Stimulated activated CD4-positive, alpha-beta T cell treated with anti-CD3 and anti-CD28 coated beads, Interleukin-1b, Interleukin-23, amount 100 ng/mL, for 1 hour (primary cell): ENCODE data around the gene RNASE2.
"Not testable (repeated sequence)": the region's sequence is repeated elsewhere in the genome, so short reads cannot be mapped to it uniquely, and the experiment has no call there.

Source experiments
- DNase-seq, 2 donors: peaks; one replicate each; pipeline ENCODE4 v3.0.0-alpha.2; 2020; ENCODE audit warnings: low read depth in 2 of 2

The RNASE2 gene

GRCh38 chr14:20982646-20983369, 27.5 kb downstream of the RNASE2 start:
- no peak for DNase-seq

GRCh38 chr14:20985650-20986049, 30.4 kb downstream of the RNASE2 start:
- DNase-seq: not testable (repeated sequence)

GRCh38 chr14:20986811-20987210, 31.5 kb downstream of the RNASE2 start:
- DNase-seq: no peak

GRCh38 chr14:20988717-20989470, 33.6 kb downstream of the RNASE2 start:
- no peak for DNase-seq

GRCh38 chr14:20989471-20989786, 34.1 kb downstream of the RNASE2 start:
- DNase-seq: no peak

- peak; percentile 47 to 64 for DNase-seq
Measured at GRCh38 chr14:20989787-20990600, 34.7 kb downstream of the RNASE2 start, which contains the start of gene METTL17. Gene METTL17, plus strand, starts transcription at chr14:20989980. Its CDS starts 23 bp downstream, at chr14:20990003.

GRCh38 chr14:20996521-20996920, 41.2 kb downstream of the RNASE2 start:
- DNase-seq: no peak

- DNase-seq: no peak
Measured at GRCh38 chr14:20997115-20997514, 41.8 kb downstream of the RNASE2 start.

- no peak for DNase-seq
Measured at GRCh38 chr14:20997564-20997963, 42.3 kb downstream of the RNASE2 start.

GRCh38 chr14:20998139-20998538, 42.9 kb downstream of the RNASE2 start:
- DNase-seq: no peak

GRCh38 chr14:20998674-20999366, 43.5 kb downstream of the RNASE2 start, which contains the start of gene SLC39A2:
Gene SLC39A2, plus strand, starts transcription at chr14:20999293. Its CDS starts 154 bp downstream, at chr14:20999447.
- no peak for DNase-seq

GRCh38 chr14:20999591-20999990, 44.3 kb downstream of the RNASE2 start:
- DNase-seq: no peak

GRCh38 chr14:21001218-21001617, 45.9 kb downstream of the RNASE2 start:
- no peak for DNase-seq

- DNase-seq: no peak
Measured at GRCh38 chr14:21003788-21004346, 48.6 kb downstream of the RNASE2 start.
